ENCODE data around the gene DCTN4. TPM values are rescaled to one million over a fixed set of nuclear protein-coding genes. Genes with fewer than 3 reads are reported as not detected.

DCTN4 gene
- total RNA-seq, 4 donors from 2014 or later = 48.5 to 59.7 (median 49.3) TPM

- intact Hi-C loops (cut with DNase I) = no loop called here
- no peak overlapping the region for H3K27ac ChIP-seq (replicated peaks in 1 of 4)
- H3K4me3 ChIP-seq = no peak overlapping the region
- H3K27me3 ChIP-seq = no peaks in the 10 kb centered on the region
- H3K36me3 ChIP-seq = no peaks in the 10 kb centered on the region
- H3K9me3 ChIP-seq = no peaks in the 10 kb centered on the region
- no peak for DNase-seq (ENCODE audit: extremely low spot score)
- TF ChIP-seq POLR2A (IDR thresholded peaks at IDR 0.05; ENCODE audit: low read depth) = no peak
- 96% methylated on average over 10 of the region's 10 CpGs for WGBS
- peaks cover 28 to 39% (median 31%) of the 10 kb centered on the region in 4 donors for H3K4me1 ChIP-seq
Observed at GRCh38 chr5:150661821-150662596, 96.8 kb downstream of the DCTN4 start.

GRCh38 chr5:150661086-150661485 lies 97.7 kb downstream of the DCTN4 start, which contains the start of gene MYOZ3:
TSS of gene MYOZ3 (plus strand) at chr5:150661251. CDS start at chr5:150662942, 1,691 bp downstream.
- no peaks in the 10 kb centered on the region for H3K36me3 ChIP-seq
- H3K4me1 ChIP-seq = peaks cover 36 to 47% (median 38%) of the 10 kb centered on the region in 4 donors

GRCh38 chr5:150660108-150660831 lies 98.5 kb downstream of the DCTN4 start:
- intact Hi-C loops (cut with DNase I) = no loop called here
- TF ChIP-seq EP300 (IDR thresholded peaks at IDR 0.05) (no peak), CTCF (IDR thresholded peaks at IDR 0.05) (no peak), POLR2AphosphoS5 (IDR thresholded peaks at IDR 0.05) (no peak), POLR2A (IDR thresholded peaks at IDR 0.05; ENCODE audit: low read depth) (no peak)
- WGBS = 66% methylated on average over 4 of the region's 4 CpGs
- Histone ChIP-seq H3K4me3 (no peak overlapping the region), H3K27me3 (no peaks in the 10 kb centered on the region), H3K4me1 (peaks cover 41 to 55% (median 43%) of the 10 kb centered on the region in 4 donors), H3K9me3 (no peaks in the 10 kb centered on the region), H3K27ac (replicated peaks in 1 of 4) (peak overlapping the region in 3 of 4 donors; percentile 13 to 49 (median 19)), H3K36me3 (no peaks in the 10 kb centered on the region)
- DNase-seq (ENCODE audit: extremely low spot score) = no peak

More at GRCh38 chr5:150661086-150661485, 97.7 kb downstream of the DCTN4 start, which contains the start of gene MYOZ3:
- Histone ChIP-seq H3K9me3 (no peaks in the 10 kb centered on the region), H3K27ac (replicated peaks in 1 of 4) (peak within 1 kb of the TSS in 3 of 4 donors; percentile 13 to 49 (median 19)), H3K27me3 (no peaks in the 10 kb centered on the region), H3K4me3 (no peak within 1 kb of the TSS)
- TF ChIP-seq CTCF (IDR thresholded peaks at IDR 0.05) (no peak), POLR2A (IDR thresholded peaks at IDR 0.05; ENCODE audit: low read depth) (no peak), EP300 (IDR thresholded peaks at IDR 0.05) (no peak), POLR2AphosphoS5 (IDR thresholded peaks at IDR 0.05) (no peak)
- intact Hi-C loops (cut with DNase I) = no loop called here
- WGBS = 73% methylated on average over 6 of the region's 7 CpGs
- no peak for DNase-seq (ENCODE audit: extremely low spot score)

- peaks cover 0 to 2% (median 0%) of the 10 kb centered on the region in 4 donors for H3K36me3 ChIP-seq
- H3K9me3 ChIP-seq = no peaks in the 10 kb centered on the region
- H3K4me3 ChIP-seq = no peak overlapping the region
- H3K4me1 ChIP-seq = peaks cover 41 to 55% (median 43%) of the 10 kb centered on the region in 4 donors
- TF ChIP-seq POLR2A (IDR thresholded peaks at IDR 0.05; ENCODE audit: low read depth) (no peak), CTCF (IDR thresholded peaks at IDR 0.05) (no peak), EP300 (IDR thresholded peaks at IDR 0.05) (no peak), POLR2AphosphoS5 (IDR thresholded peaks at IDR 0.05) (no peak)
- 89% methylated on average over 9 of the region's 11 CpGs for WGBS
- no peak for DNase-seq (ENCODE audit: extremely low spot score)
- no peaks in the 10 kb centered on the region for H3K27me3 ChIP-seq
- peak overlapping the region in 1 of 4 donors; percentile 20 for H3K27ac ChIP-seq (replicated peaks in 1 of 4)
- intact Hi-C loops (cut with DNase I) = loop anchor here (5.0 kb wide), 1 partner anchor 202 kb away; no protein-coding TSS in a partner anchor
Observed at GRCh38 chr5:150659360-150660107, 99.3 kb downstream of the DCTN4 start.
